Inferior parietal cortex (tissue), 1 donor: ENCODE data around the gene CFAP141.

ENCODE experiments used
- DNase-seq: peaks from one replicate; pipeline ENCODE4 v3.0.0-alpha.2; 2016; ENCODE audit errors: extremely low spot score

CFAP141 gene

GRCh38 chr1:154171880-154172279 lies 34.3 kb downstream of the CFAP141 start:
- DNase-seq = no peak

GRCh38 chr1:154171223-154171583 lies 34.9 kb downstream of the CFAP141 start:
- DNase-seq = no peak

- no peak for DNase-seq
Observed at GRCh38 chr1:154170547-154171222, 35.4 kb downstream of the CFAP141 start.

- DNase-seq = no peak
Observed at GRCh38 chr1:154167461-154167860, 38.7 kb downstream of the CFAP141 start.

GRCh38 chr1:154166207-154166606 lies 39.9 kb downstream of the CFAP141 start:
- no peak for DNase-seq

- DNase-seq = no peak
Observed at GRCh38 chr1:154159554-154159953, 46.6 kb downstream of the CFAP141 start.

GRCh38 chr1:154158307-154159125 lies 47.6 kb downstream of the CFAP141 start:
- DNase-seq = no peak

- peak; percentile 47 for DNase-seq
Observed at GRCh38 chr1:154157520-154158306, 48.4 kb downstream of the CFAP141 start.

- DNase-seq = no peak
Observed at GRCh38 chr1:154155251-154155650, 50.9 kb downstream of the CFAP141 start.

GRCh38 chr1:154154534-154155191 lies 51.5 kb downstream of the CFAP141 start, which contains the start of gene NUP210L:
NUP210L (minus strand) TSS chr1:154155073.
- DNase-seq = no peak

GRCh38 chr1:154154053-154154452 lies 52.1 kb downstream of the CFAP141 start:
- DNase-seq = no peak

GRCh38 chr1:154151311-154151710 lies 54.8 kb downstream of the CFAP141 start:
- no peak for DNase-seq
